IMR-90 (cell line): ENCODE measurements around the gene ACAP1. TPM values are rescaled to one million over a fixed set of nuclear protein-coding genes. Genes with fewer than 3 reads are reported as not detected.

Experiments used
- ATAC-seq: fragments of 200-7000 bp; cut with Tn5 transposase; 2 replicates; pipeline ENCODE4 v1.9.1; 2020; ENCODE audit warnings: low read depth, mild to moderate bottlenecking, moderate library complexity
- BruUV-seq: library from RNA; stranded (reverse); fragments of 400-500 nt; replicated peaks from 2 replicates; lab custom pipeline; 2021; lab: Mats Ljungman, UMichigan
- CTCF ChIA-PET: fragments of 300-600 bp; formaldehyde crosslinking; extraction: SDS; loops from one replicate; lab custom pipeline; 2021; ENCODE audit warnings: antibody characterized with exemption; lab: Yijun Ruan, JAX
- POLR2A ChIA-PET: fragments of 300-600 bp; sonication (Branson Sonifier 250); formaldehyde crosslinking; loops from one replicate; lab custom pipeline; 2022; ENCODE audit warnings: antibody characterized with exemption; ENCODE audit not compliant: unreplicated experiment; lab: Charles Lee
- DNase-seq: peaks from one replicate; pipeline ENCODE4 v3.0.0; 2013
- H2AFZ ChIP-seq: replicated peaks from 2 replicates; pipeline ENCODE3; 2013; ENCODE audit warnings: low read length, mild to moderate bottlenecking; ENCODE audit not compliant: poor library complexity
- H2AK5ac ChIP-seq: 2 replicates; pipeline ENCODE4 v1.6.1; 2013; ENCODE audit warnings: low read depth, low read length, inconsistent platforms
- H2AK9ac ChIP-seq: replicated peaks from 2 replicates; pipeline ENCODE3; 2013; ENCODE audit warnings: mild to moderate bottlenecking, low read depth, low read length, moderate library complexity; ENCODE audit not compliant: poor library complexity
- H2BK120ac ChIP-seq: 2 replicates; pipeline ENCODE4 v1.6.1; 2013; ENCODE audit warnings: low read depth, low read length, inconsistent platforms
- H2BK15ac ChIP-seq: 3 replicates; pipeline ENCODE4 v1.6.1; 2013; ENCODE audit warnings: low read depth, low read length, inconsistent platforms
- H2BK20ac ChIP-seq: 2 replicates; pipeline ENCODE4 v1.6.1; 2013; ENCODE audit warnings: low read depth, mild to moderate bottlenecking, inconsistent platforms, low read length, moderate library complexity
- H2BK5ac ChIP-seq: 2 replicates; pipeline ENCODE4 v1.6.1; 2013; ENCODE audit warnings: mild to moderate bottlenecking, low read depth, low read length, inconsistent platforms; ENCODE audit not compliant: poor library complexity, severe bottlenecking
- H3K14ac ChIP-seq: replicated peaks from 2 replicates; pipeline ENCODE4 v1.6.1; 2013; ENCODE audit warnings: low read depth, low read length, inconsistent platforms
- H3K18ac ChIP-seq: 2 replicates; pipeline ENCODE4 v1.6.1; 2013; ENCODE audit warnings: low read depth, low read length, control low read depth
- H3K23ac ChIP-seq: 2 replicates; pipeline ENCODE4 v1.6.1; 2013; ENCODE audit warnings: low read depth, low read length, inconsistent platforms
- H3K27ac ChIP-seq: 2 replicates; pipeline ENCODE4 v1.5.1; 2013; ENCODE audit warnings: mild to moderate bottlenecking, control low read depth, low read length; ENCODE audit not compliant: insufficient read depth
- H3K27me3 ChIP-seq: 2 replicates; pipeline ENCODE4 v1.6.1; 2013; ENCODE audit warnings: low read length; ENCODE audit not compliant: control insufficient read depth, insufficient read depth
- H3K36me3 ChIP-seq: 2 replicates; pipeline ENCODE4 v1.6.1; 2013; ENCODE audit warnings: low read length, mixed read lengths; ENCODE audit not compliant: control insufficient read depth, insufficient read depth
- H3K4ac ChIP-seq: 2 replicates; pipeline ENCODE4 v1.6.1; 2013; ENCODE audit warnings: low read depth, low read length, inconsistent platforms
- H3K4me1 ChIP-seq: 2 replicates; pipeline ENCODE4 v1.6.1; 2013; ENCODE audit warnings: low read length, mixed read lengths; ENCODE audit not compliant: control insufficient read depth, insufficient read depth
- H3K4me2 ChIP-seq: 2 replicates; pipeline ENCODE4 v1.6.1; 2013; ENCODE audit warnings: low read depth, mild to moderate bottlenecking, control low read depth, low read length, moderate library complexity
- H3K4me3 ChIP-seq: 2 replicates; pipeline ENCODE4 v1.5.1; 2013; ENCODE audit warnings: low read depth, mild to moderate bottlenecking, control low read depth, low read length, moderate library complexity; ENCODE audit not compliant: insufficient read depth
- H3K56ac ChIP-seq: 2 replicates; pipeline ENCODE4 v1.6.1; 2013; ENCODE audit warnings: low read length, inconsistent platforms; ENCODE audit not compliant: insufficient read depth; ENCODE audit errors: extremely low read depth
- H3K79me1 ChIP-seq, 2 experiments: 2 replicates each; pipeline ENCODE4 v1.6.1; 2013; ENCODE audit warnings: low read length in 2 of 2, inconsistent platforms in 1 of 2, low read depth in 1 of 2
- H3K9ac ChIP-seq: 2 replicates; pipeline ENCODE4 v1.6.1; 2013; ENCODE audit warnings: low read depth, low read length, control low read depth
- H3K9me1 ChIP-seq: 2 replicates; pipeline ENCODE4 v1.6.1; 2013; ENCODE audit warnings: low read length, inconsistent platforms; ENCODE audit not compliant: insufficient read depth
- H3K9me3 ChIP-seq: 2 replicates; pipeline ENCODE4 v1.6.1; 2013; ENCODE audit warnings: low read length; ENCODE audit not compliant: control insufficient read depth, insufficient read depth
- H4K20me1 ChIP-seq: 2 replicates; pipeline ENCODE4 v1.6.1; 2013; ENCODE audit warnings: low read length, inconsistent platforms; ENCODE audit not compliant: insufficient read depth
- H4K5ac ChIP-seq: 2 replicates; pipeline ENCODE4 v1.6.1; 2013; ENCODE audit warnings: mild to moderate bottlenecking, low read depth, low read length, control low read depth
- H4K8ac ChIP-seq, 2 experiments: 2 replicates each; pipeline ENCODE4 v1.6.1; 2013; ENCODE audit warnings: low read depth in 2 of 2, low read length in 2 of 2, control low read depth in 1 of 2, inconsistent platforms in 1 of 2
- H4K91ac ChIP-seq: 2 replicates; pipeline ENCODE4 v1.6.1; 2013; ENCODE audit warnings: low read depth, low read length, inconsistent platforms; ENCODE audit not compliant: insufficient read depth
- ELK1 ChIP-seq: fragments of 150-350 bp; IDR thresholded peaks from 2 replicates; pipeline ENCODE4 v1.6.1; 2016; ENCODE audit warnings: low read depth, mild to moderate bottlenecking, low read length, moderate library complexity, borderline replicate concordance
- FOS ChIP-seq: fragments of 150-350 bp; IDR thresholded peaks from 2 replicates; pipeline ENCODE4 v1.6.1; 2016; ENCODE audit warnings: low read depth, low read length
- RAD21 ChIP-seq: IDR thresholded peaks from 2 replicates; pipeline ENCODE4 v1.6.1; 2012; ENCODE audit warnings: low read length, improper control_type of control experiment
- WGBS, 2 experiments: methylation state at CpG; one replicate each; pipeline versions ENCODE4 v1.1.5 to v1.1.7; 2013; ENCODE audit warnings: missing lambda C conversion rate in 2 of 2; ENCODE audit not compliant: insufficient read length in 1 of 2; ENCODE audit errors: extremely low coverage in 2 of 2; 5-methylcytosine and 5-hydroxymethylcytosine counted together
- dilution Hi-C: fragments of 300-500 bp; cut with HindIII; formaldehyde crosslinking; loops from one replicate; pipeline ENCODE4 v1.14.3; 2018; ENCODE audit warnings: low sequenced_read_pairs; ENCODE audit not compliant: unreplicated experiment
- in situ Hi-C: fragments of 300-500 bp; cut with MboI; formaldehyde crosslinking; loops from 3 replicates; pipeline ENCODE4 v1.14.3; 2019; ENCODE audit warnings: low sequenced_read_pairs, inconsistent platforms, mixed read lengths
- intact Hi-C: fragments of 100-400 bp; cut with micrococcal nuclease; formaldehyde crosslinking; loops from 2 replicates; pipeline ENCODE4 v1.10.0; 2022
- polyA plus RNA-seq, 3 experiments: library from polyadenylated mRNA; depleted of rRNA; stranded (reverse); fragments of >200 nt; gene quantifications; 2 replicates each; pipeline ENCODE4 v1.2.3, GENCODE V29; 2012; ENCODE audit warnings: low replicate concordance in 1 of 3
- total RNA-seq: library from RNA; depleted of rRNA; stranded (reverse); fragments of >200 nt; gene quantifications from 2 replicates; pipeline ENCODE4 v1.2.3, GENCODE V29; 2012

ACAP1 gene
- total and polyA plus RNA-seq, 2 of the 4 experiments (the other 2 are of a cell fraction): under 0.01 to 2.1 TPM

- no peak overlapping the region for H2BK20ac ChIP-seq
- POLR2A ChIA-PET: no interaction called here
- H3K14ac ChIP-seq: no peak overlapping the region
- intact Hi-C loops (loop anchor here (10.0 kb wide), 1 partner anchor 240 kb away; the partner anchor contains the start of gene SENP3), in situ Hi-C loops (no loop called here), dilution Hi-C loops (no loop called here)
- H4K20me1 ChIP-seq: peaks cover 7% of the 10 kb centered on the region
- H4K8ac ChIP-seq: no peak overlapping the region
- H3K9me3 ChIP-seq: no peaks in the 10 kb centered on the region
- H3K56ac ChIP-seq: no peak overlapping the region
- no peak for ATAC-seq
- no peak overlapping the region for H3K9ac ChIP-seq
- peaks cover 6% of the 10 kb centered on the region; the same call in 1 of the 2 replicates for H3K9me1 ChIP-seq
- H4K5ac ChIP-seq: no peak overlapping the region
- H4K91ac ChIP-seq: no peak overlapping the region
- peak overlapping the region; percentile 37 for H2AK9ac ChIP-seq
- no peaks in the 10 kb centered on the region for H3K27me3 ChIP-seq
- DNase-seq: no peak
- WGBS, 2 experiments: no CpG with 5 or more reads among the region's 3 CpGs
- H3K4me1 ChIP-seq: 0 out of 2 replicates have a peak, but pooled peaks cover 2% of the 10 kb centered on the region
- peaks cover 10 to 29% of the 10 kb centered on the region in 2 experiments; a peak in 3 of 4 replicates for H3K79me1 ChIP-seq
- CTCF ChIA-PET: no interaction called here
- H3K27ac ChIP-seq: no peak overlapping the region
- no peak overlapping the region for H3K18ac ChIP-seq
- H2BK15ac ChIP-seq: no peak overlapping the region
- H3K23ac ChIP-seq: no peak overlapping the region
- no peak overlapping the region for H3K4me3 ChIP-seq
- H3K36me3 ChIP-seq: peaks cover 57% of the 10 kb centered on the region
- H2BK5ac ChIP-seq: no peak overlapping the region
- H2AFZ ChIP-seq: peak overlapping the region; percentile 70
- no peak overlapping the region for H2BK120ac ChIP-seq
- no peak for TF ChIP-seq RAD21
- no peak for TF ChIP-seq FOS
- TF ChIP-seq ELK1: no peak
- peak overlapping the region; percentile 2; the same call in 1 of the 2 replicates for H2AK5ac ChIP-seq
- no TSS peak for BruUV-seq
- no peak overlapping the region for H3K4me2 ChIP-seq
- H3K4ac ChIP-seq: no peak overlapping the region
These were observed 11.9 kb upstream of the ACAP1 start for GRCh38 chr17:7324438-7324779.
